ENCODE data around the gene B4GALT6.

DNA sequence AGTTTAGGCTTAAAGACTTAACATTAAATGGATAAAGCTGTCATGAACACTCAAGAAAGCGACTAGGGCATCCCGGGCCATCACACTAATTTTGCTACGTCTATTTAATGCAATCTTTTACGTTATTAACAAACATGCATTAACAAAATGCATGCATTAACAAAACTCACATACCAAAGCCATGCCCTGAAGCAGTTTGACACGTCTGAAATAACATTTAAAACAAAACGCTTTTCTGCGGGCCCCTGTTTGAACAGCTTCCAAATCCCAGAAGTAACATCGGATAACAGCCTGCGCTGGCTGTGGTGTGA lies 458 bp downstream of the B4GALT6 start:
- TF ChIP-seq CTCF (conservative IDR thresholded peaks at IDR 0.05; ENCODE audit: low read depth, low read length) (no peak), EZH2 (IDR thresholded peaks at IDR 0.05; ENCODE audit: low read length, unreplicated experiment) (no peak)

All from PC-3 (cell line).